ENCODE measurements around the gene CHSY1.

DNA sequence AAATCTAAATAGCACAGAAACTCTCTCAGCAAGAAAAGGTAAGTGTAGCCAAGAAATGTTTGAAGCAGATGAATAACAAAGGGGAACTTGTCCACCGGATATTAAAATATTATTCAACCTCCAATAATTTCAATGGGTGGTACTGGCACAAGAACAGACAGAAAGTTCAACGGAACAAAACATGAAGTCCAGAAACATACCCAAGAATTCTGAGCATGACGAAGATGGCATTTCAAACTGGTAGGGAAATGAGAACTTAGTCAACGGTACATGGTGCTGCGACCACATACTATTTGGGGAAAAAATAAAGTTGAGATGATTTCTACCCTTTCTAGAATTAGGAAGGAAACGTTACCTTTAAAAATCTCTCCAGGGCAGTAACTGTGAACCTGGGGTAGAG lies 5.5 kb downstream of the CHSY1 start:
- TF ChIP-seq, protein P1, sequence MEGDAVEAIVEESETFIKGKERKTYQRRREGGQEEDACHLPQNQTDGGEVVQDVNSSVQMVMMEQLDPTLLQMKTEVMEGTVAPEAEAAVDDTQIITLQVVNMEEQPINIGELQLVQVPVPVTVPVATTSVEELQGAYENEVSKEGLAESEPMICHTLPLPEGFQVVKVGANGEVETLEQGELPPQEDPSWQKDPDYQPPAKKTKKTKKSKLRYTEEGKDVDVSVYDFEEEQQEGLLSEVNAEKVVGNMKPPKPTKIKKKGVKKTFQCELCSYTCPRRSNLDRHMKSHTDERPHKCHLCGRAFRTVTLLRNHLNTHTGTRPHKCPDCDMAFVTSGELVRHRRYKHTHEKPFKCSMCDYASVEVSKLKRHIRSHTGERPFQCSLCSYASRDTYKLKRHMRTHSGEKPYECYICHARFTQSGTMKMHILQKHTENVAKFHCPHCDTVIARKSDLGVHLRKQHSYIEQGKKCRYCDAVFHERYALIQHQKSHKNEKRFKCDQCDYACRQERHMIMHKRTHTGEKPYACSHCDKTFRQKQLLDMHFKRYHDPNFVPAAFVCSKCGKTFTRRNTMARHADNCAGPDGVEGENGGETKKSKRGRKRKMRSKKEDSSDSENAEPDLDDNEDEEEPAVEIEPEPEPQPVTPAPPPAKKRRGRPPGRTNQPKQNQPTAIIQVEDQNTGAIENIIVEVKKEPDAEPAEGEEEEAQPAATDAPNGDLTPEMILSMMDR (IDR thresholded peaks at IDR 0.05): no peak
- TF ChIP-seq POLR2AphosphoS5 (IDR thresholded peaks at IDR 0.05): no peak
